Kidney capillary endothelial cell (primary cell): ENCODE results near the gene NLRP5.
"Not testable (repeated sequence)": the region's sequence is repeated elsewhere in the genome, so short reads cannot be mapped to it uniquely, and the experiment has no call there.

Experiments
- DNase-seq: peaks from one replicate; pipeline ENCODE4 v3.0.0-alpha.2; 2018; ENCODE audit warnings: low spot score

NLRP5 gene

GRCh38 chr19:56076498-56076897 lies 89.9 kb downstream of the NLRP5 start:
- peak; percentile 64 for DNase-seq

- no peak for DNase-seq
Observed at GRCh38 chr19:56079609-56080008, 93.0 kb downstream of the NLRP5 start.

- DNase-seq = peak; percentile 82
Observed at GRCh38 chr19:56080669-56081401, 94.3 kb downstream of the NLRP5 start.

- DNase-seq = no peak
Observed at GRCh38 chr19:56083668-56084067, 97.1 kb downstream of the NLRP5 start.

- DNase-seq = no peak
Observed at GRCh38 chr19:56084835-56085536, 98.4 kb downstream of the NLRP5 start.

GRCh38 chr19:56085571-56086275 lies 99.1 kb downstream of the NLRP5 start:
- DNase-seq = no peak

GRCh38 chr19:56086671-56087430 lies 100.3 kb downstream of the NLRP5 start:
- no peak for DNase-seq

- no peak for DNase-seq
Observed at GRCh38 chr19:56087647-56088496, 101.3 kb downstream of the NLRP5 start.

- DNase-seq = no peak
Observed at GRCh38 chr19:56088497-56089215, 102.1 kb downstream of the NLRP5 start.

- no peak for DNase-seq
Observed at GRCh38 chr19:56089344-56089743, 102.8 kb downstream of the NLRP5 start.

- DNase-seq = no peak
Observed at GRCh38 chr19:56091066-56091490, 104.5 kb downstream of the NLRP5 start.

- DNase-seq = no peak
Observed at GRCh38 chr19:56091751-56092546, 105.4 kb downstream of the NLRP5 start.

- no peak for DNase-seq
Observed at GRCh38 chr19:56092685-56093631, 106.4 kb downstream of the NLRP5 start.

GRCh38 chr19:56094449-56094848 lies 107.9 kb downstream of the NLRP5 start:
- DNase-seq = no peak

GRCh38 chr19:56096665-56097064 lies 110.1 kb downstream of the NLRP5 start:
- DNase-seq = no peak

GRCh38 chr19:56097306-56097705 lies 110.7 kb downstream of the NLRP5 start:
- no peak for DNase-seq

- no peak for DNase-seq
Observed at GRCh38 chr19:56097776-56098175, 111.2 kb downstream of the NLRP5 start.

GRCh38 chr19:56098237-56098636 lies 111.7 kb downstream of the NLRP5 start:
- DNase-seq = not testable (repeated sequence)
